ENCODE data around the gene ALDOB.

ALDOB gene

DNA sequence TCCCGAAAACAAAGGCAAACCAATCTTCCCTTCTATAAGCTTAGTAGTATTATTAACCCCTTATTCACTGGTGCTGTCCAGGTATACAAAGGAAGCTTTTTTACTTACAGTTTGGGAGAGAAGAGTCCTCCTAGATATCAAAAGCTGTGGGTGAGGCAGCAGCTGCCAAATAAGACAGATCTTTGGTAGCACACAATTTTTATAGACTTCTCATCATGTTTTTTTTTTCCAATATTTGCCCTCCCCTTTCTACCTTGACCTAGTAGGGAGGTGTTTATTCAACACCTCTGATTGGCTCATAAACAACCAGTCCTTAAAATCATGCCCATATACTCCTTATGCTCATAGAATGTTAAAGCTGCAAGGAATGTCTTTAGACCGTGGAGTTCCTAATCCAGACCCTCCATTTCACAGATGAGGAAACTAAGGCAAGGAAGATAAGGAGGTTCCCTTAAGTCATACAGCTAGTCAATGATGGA, at the start of gene ALDOB:
Gene ALDOB, minus strand, starts transcription at position 174 of the 479 bp plus-strand sequence. CDS start 4,887 bp downstream, outside the sequence.
- TF ChIP-seq SNAI2 (CRISPR knock-in tag; IDR thresholded peaks at IDR 0.05) (no peak), GLIS3 (CRISPR knock-in tag; IDR thresholded peaks at IDR 0.05) (no peak), TCF4 (CRISPR knock-in tag; IDR thresholded peaks at IDR 0.05; ENCODE audit: borderline replicate concordance) (no peak), BACH2 (CRISPR knock-in tag; IDR thresholded peaks at IDR 0.05; ENCODE audit: borderline replicate concordance) (no peak), PPARA (CRISPR knock-in tag; IDR thresholded peaks at IDR 0.05; ENCODE audit: borderline replicate concordance) (no peak), ZNF8 (CRISPR knock-in tag; IDR thresholded peaks at IDR 0.05) (no peak), ZC3H10 (CRISPR knock-in tag; IDR thresholded peaks at IDR 0.05) (no peak), ZNF565 (CRISPR knock-in tag; conservative IDR thresholded peaks at IDR 0.05; ENCODE audit: low read depth) (no peak), ESRRG (CRISPR knock-in tag; IDR thresholded peaks at IDR 0.05) (no peak), ZFP3 (CRISPR knock-in tag; IDR thresholded peaks at IDR 0.05) (no peak), RARB (CRISPR knock-in tag; IDR thresholded peaks at IDR 0.05) (no peak), ZFP30 (CRISPR knock-in tag; IDR thresholded peaks at IDR 0.05) (no peak), ISL1 (CRISPR knock-in tag; IDR thresholded peaks at IDR 0.05) (no peak), ZNF70 (CRISPR knock-in tag; IDR thresholded peaks at IDR 0.05) (no peak), TOX (CRISPR knock-in tag; IDR thresholded peaks at IDR 0.05; ENCODE audit: borderline replicate concordance) (no peak)
- TF ChIP-seq, protein P1, sequence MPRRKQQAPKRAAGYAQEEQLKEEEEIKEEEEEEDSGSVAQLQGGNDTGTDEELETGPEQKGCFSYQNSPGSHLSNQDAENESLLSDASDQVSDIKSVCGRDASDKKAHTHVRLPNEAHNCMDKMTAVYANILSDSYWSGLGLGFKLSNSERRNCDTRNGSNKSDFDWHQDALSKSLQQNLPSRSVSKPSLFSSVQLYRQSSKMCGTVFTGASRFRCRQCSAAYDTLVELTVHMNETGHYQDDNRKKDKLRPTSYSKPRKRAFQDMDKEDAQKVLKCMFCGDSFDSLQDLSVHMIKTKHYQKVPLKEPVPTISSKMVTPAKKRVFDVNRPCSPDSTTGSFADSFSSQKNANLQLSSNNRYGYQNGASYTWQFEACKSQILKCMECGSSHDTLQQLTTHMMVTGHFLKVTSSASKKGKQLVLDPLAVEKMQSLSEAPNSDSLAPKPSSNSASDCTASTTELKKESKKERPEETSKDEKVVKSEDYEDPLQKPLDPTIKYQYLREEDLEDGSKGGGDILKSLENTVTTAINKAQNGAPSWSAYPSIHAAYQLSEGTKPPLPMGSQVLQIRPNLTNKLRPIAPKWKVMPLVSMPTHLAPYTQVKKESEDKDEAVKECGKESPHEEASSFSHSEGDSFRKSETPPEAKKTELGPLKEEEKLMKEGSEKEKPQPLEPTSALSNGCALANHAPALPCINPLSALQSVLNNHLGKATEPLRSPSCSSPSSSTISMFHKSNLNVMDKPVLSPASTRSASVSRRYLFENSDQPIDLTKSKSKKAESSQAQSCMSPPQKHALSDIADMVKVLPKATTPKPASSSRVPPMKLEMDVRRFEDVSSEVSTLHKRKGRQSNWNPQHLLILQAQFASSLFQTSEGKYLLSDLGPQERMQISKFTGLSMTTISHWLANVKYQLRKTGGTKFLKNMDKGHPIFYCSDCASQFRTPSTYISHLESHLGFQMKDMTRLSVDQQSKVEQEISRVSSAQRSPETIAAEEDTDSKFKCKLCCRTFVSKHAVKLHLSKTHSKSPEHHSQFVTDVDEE (CRISPR knock-in tag; IDR thresholded peaks at IDR 0.05), result no peak
- TF ChIP-seq, protein P2, sequence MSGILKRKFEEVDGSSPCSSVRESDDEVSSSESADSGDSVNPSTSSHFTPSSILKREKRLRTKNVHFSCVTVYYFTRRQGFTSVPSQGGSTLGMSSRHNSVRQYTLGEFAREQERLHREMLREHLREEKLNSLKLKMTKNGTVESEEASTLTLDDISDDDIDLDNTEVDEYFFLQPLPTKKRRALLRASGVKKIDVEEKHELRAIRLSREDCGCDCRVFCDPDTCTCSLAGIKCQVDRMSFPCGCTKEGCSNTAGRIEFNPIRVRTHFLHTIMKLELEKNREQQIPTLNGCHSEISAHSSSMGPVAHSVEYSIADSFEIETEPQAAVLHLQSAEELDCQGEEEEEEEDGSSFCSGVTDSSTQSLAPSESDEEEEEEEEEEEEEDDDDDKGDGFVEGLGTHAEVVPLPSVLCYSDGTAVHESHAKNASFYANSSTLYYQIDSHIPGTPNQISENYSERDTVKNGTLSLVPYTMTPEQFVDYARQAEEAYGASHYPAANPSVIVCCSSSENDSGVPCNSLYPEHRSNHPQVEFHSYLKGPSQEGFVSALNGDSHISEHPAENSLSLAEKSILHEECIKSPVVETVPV (CRISPR knock-in tag; IDR thresholded peaks at IDR 0.05), result no peak
- TF ChIP-seq, protein P3, sequence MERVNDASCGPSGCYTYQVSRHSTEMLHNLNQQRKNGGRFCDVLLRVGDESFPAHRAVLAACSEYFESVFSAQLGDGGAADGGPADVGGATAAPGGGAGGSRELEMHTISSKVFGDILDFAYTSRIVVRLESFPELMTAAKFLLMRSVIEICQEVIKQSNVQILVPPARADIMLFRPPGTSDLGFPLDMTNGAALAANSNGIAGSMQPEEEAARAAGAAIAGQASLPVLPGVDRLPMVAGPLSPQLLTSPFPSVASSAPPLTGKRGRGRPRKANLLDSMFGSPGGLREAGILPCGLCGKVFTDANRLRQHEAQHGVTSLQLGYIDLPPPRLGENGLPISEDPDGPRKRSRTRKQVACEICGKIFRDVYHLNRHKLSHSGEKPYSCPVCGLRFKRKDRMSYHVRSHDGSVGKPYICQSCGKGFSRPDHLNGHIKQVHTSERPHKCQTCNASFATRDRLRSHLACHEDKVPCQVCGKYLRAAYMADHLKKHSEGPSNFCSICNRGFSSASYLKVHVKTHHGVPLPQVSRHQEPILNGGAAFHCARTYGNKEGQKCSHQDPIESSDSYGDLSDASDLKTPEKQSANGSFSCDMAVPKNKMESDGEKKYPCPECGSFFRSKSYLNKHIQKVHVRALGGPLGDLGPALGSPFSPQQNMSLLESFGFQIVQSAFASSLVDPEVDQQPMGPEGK (CRISPR knock-in tag; IDR thresholded peaks at IDR 0.05; ENCODE audit: borderline replicate concordance), result no peak
- TF ChIP-seq, protein P4, sequence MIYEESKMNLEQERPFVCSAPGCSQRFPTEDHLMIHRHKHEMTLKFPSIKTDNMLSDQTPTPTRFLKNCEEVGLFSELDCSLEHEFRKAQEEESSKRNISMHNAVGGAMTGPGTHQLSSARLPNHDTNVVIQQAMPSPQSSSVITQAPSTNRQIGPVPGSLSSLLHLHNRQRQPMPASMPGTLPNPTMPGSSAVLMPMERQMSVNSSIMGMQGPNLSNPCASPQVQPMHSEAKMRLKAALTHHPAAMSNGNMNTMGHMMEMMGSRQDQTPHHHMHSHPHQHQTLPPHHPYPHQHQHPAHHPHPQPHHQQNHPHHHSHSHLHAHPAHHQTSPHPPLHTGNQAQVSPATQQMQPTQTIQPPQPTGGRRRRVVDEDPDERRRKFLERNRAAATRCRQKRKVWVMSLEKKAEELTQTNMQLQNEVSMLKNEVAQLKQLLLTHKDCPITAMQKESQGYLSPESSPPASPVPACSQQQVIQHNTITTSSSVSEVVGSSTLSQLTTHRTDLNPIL (CRISPR knock-in tag; IDR thresholded peaks at IDR 0.05; ENCODE audit: low read depth), result no peak
- no peak for ATAC-seq

DNA sequence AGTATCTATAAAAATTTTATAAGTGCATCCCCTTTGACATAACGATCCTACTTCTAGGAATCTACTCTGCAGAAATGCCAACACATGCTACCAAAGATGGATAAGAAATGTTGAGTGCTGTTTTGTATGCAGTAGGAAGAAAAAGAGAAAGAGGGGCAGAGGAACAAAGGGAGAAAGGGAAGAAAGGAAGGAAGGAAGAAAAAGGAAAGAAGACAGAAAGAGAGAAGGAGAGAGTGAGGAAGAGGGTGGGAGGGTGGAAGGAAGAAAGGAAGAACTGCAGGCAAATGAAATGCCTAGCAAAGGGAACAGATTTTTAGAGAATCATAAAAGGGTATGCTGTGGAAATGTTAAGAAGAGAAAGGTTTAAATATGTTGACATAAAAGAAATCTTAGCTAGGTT, 48.5 kb upstream of the ALDOB start:
- TF ChIP-seq SNAI2 (CRISPR knock-in tag; IDR thresholded peaks at IDR 0.05), result no peak
- no peak for TF ChIP-seq ISL1 (CRISPR knock-in tag; IDR thresholded peaks at IDR 0.05)
- TF ChIP-seq ZNF70 (CRISPR knock-in tag; IDR thresholded peaks at IDR 0.05), result no peak
- TF ChIP-seq, protein P5, sequence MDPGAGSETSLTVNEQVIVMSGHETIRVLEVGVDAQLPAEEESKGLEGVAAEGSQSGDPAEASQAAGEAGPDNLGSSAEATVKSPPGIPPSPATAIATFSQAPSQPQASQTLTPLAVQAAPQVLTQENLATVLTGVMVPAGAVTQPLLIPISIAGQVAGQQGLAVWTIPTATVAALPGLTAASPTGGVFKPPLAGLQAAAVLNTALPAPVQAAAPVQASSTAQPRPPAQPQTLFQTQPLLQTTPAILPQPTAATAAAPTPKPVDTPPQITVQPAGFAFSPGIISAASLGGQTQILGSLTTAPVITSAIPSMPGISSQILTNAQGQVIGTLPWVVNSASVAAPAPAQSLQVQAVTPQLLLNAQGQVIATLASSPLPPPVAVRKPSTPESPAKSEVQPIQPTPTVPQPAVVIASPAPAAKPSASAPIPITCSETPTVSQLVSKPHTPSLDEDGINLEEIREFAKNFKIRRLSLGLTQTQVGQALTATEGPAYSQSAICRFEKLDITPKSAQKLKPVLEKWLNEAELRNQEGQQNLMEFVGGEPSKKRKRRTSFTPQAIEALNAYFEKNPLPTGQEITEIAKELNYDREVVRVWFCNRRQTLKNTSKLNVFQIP (CRISPR knock-in tag; IDR thresholded peaks at IDR 0.05; ENCODE audit: borderline replicate concordance, low read depth), result no peak
- no peak for TF ChIP-seq ARNTL (CRISPR knock-in tag; IDR thresholded peaks at IDR 0.05; ENCODE audit: borderline replicate concordance, low read depth)
- TF ChIP-seq GLIS3 (CRISPR knock-in tag; IDR thresholded peaks at IDR 0.05), result no peak
- TF ChIP-seq, protein P3 (CRISPR knock-in tag; IDR thresholded peaks at IDR 0.05; ENCODE audit: borderline replicate concordance), result no peak
- no peak for TF ChIP-seq RARB (CRISPR knock-in tag; IDR thresholded peaks at IDR 0.05)
- no peak for TF ChIP-seq TOX (CRISPR knock-in tag; IDR thresholded peaks at IDR 0.05; ENCODE audit: borderline replicate concordance)
- TF ChIP-seq, protein P4 (CRISPR knock-in tag; IDR thresholded peaks at IDR 0.05; ENCODE audit: low read depth), result no peak
- no peak for TF ChIP-seq ZC3H10 (CRISPR knock-in tag; IDR thresholded peaks at IDR 0.05)
- TF ChIP-seq, protein P1 (CRISPR knock-in tag; IDR thresholded peaks at IDR 0.05), result no peak
- no peak for TF ChIP-seq ZNF8 (CRISPR knock-in tag; IDR thresholded peaks at IDR 0.05)
- ATAC-seq, result no peak
